RPMI7951 (cell line): Measurements from ENCODE around the gene ZNF784. TPM values are rescaled to one million over a fixed set of nuclear protein-coding genes. Genes with fewer than 3 reads are reported as not detected.
A peak's percentile ranks its signal among the peaks of the same experiment; 100 is the strongest.

Experiments used
- DNase-seq: peaks from one replicate; pipeline ENCODE4 v3.0.0-alpha.2; 2012; ENCODE audit warnings: low read depth
- total RNA-seq: library from RNA; depleted of rRNA; stranded (reverse); fragments of >200 nt; shearing (Covaris generic); gene quantifications from 2 replicates; pipeline ENCODE4 v1.2.3, GENCODE V29; 2014

The ZNF784 gene
- total RNA-seq, 1 experiment from 2014 or later, result 1.6 TPM

DNA sequence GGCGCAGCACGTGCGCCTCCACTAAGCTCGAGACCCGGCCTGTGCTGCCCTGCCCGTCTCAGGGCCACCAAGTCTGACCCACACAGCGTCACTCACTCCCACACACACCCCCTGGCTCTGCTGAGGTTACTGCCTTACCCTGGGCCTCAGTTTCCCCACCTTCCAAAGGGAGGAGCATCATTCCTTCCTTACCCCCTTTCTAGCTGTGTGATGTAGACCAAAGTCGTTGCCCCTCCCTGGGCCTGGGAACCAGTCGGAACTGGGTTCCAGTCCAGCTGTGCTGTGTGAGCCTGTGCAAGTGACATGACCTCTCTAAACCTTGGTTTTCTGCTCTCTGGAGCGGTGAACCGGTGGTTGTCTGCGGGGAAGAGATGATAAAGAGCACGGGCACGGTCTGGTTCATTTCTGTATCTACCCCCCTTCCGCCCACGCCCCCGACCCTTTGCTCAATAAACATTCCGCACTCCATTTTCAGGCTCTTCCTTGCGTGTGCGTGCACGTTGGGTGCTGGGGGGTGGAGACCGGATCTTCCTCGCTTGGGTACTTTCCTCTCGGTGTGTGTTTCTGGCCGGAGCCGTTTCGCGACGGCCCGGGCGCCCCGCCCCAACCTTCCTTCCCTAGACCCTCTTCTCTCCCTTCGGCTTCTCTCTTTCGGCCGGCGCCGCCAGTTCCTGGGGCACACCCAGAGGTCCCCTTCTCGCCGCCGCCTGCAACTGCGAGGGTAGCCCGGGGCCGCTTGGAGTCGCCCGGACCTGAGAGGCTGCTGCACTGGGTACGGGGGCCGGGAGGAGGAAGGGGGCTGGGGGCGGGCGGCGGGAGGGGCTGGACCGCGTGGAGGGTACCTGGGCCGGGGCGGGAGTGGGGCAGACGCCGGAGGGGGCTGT is 18.9 kb upstream of the ZNF784 start, which contains the start of gene ZNF581:
Gene ZNF581, plus strand, starts transcription at position 647 of the 884 bp plus-strand sequence. CDS start 923 bp downstream, outside the sequence.
- peak; percentile 78 for DNase-seq

DNA sequence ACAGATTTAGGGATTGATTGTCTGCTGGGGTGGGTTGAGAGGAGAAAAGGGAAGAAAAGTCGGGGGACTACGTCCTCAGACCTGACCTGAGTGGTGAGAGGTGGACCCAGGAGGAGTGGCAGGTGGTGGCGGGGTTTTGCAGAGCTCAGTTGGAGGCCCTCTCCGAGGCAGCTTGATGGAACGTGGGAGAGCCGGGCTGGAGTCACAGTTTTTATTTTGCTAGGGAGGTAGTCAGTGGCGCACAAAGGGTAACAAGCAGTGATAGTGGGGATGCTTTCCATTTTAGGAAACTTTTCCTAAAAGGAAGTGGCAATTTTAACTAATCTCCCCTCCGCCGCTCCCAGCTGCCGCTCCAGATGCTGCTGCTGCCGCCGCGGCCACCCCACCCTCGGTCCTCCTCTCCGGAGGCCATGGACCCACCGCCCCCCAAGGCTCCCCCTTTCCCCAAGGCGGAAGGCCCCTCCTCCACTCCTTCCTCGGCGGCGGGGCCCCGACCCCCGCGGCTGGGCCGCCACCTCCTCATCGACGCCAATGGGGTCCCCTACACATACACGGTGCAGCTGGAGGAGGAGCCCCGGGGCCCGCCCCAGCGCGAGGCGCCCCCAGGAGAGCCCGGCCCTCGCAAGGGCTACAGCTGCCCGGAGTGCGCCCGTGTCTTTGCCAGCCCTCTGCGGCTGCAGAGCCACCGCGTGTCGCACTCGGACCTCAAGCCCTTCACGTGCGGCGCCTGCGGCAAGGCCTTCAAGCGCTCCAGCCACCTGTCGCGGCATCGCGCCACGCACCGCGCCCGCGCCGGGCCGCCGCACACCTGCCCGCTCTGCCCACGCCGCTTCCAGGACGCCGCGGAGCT is 18.0 kb upstream of the ZNF784 start:
- DNase-seq, result no peak

DNA sequence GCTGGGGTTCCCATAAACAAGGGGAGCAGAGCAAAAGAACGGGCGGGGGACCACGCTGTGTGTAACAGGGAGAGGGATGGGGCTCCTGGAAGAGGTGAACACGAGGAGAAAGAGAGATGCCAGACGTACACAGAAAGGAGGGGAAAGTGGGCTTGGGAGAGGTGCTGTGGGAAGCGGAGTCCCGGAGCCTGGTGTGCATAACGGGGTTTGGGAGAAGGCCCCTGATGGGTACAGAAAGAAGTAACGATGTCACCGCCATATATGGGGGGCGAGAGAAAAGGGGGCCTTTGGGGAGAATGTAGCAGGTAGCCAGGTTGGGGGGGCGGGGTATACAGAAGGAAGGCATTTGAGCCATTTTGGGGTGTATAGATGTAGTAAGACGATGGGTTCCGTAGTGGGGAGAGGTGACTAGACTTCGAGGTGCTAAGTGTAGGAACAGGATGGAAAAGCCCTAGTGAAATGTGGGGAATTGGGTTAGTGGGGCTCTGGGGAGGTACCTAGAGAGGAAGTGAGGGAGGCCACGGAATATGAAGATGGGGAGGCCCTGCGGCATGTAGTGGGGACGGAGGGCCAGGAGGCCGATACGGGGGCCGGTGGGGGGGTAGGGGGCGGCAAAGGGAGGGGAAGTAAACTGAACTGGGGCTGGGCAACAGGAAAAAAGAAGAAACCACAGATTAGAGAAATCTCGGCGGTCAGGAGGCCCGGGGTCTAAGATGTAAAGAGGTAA is 17.2 kb upstream of the ZNF784 start:
- peak; percentile 34 for DNase-seq

DNA sequence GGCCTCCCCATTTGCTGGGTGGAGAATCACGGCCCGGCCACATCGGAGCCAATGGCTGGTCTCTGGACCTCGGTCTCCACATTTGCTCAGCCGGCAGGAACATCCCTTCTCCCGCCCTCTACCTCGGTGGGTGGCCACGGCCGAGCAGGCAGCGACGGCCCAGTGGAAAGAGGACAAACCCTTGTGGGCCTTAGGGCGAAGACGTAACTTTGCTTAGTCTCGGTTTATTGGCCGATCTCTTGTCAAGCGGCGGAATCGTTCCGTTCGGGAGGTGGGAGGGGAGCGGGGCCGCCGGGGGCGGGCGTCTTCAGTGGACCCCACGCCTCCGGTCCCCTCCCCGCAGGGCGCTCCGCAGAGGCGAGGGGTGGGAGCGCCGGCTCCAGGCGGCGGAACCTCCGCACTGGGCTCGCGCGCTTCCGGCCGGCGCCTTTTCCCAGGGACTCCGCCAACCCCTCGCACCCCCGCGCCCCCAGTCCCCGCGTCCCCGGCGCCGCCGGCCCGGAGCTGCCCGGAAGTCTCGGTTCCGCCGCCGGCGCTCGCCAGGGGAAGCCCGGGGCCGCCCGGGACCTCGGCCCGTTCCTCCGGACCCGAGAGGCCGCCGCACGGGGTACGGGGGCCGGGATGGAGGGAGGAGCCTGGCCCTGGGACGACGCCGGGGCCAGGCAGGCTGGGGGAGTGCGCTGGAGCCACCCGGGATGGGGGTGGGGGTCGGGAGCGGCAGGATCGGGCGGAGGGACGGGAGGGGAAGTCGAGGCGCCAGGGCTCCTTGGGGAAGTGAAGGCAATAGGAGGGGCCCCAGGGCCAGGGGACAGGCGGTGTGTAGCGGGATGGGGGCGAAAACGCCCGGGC is 16.4 kb upstream of the ZNF784 start, which contains the start of gene ZNF580:
Gene ZNF580, plus strand, starts transcription at position 426 of the 849 bp plus-strand sequence. CDS start 1,507 bp downstream, outside the sequence.
- peak; percentile 84 for DNase-seq

DNA sequence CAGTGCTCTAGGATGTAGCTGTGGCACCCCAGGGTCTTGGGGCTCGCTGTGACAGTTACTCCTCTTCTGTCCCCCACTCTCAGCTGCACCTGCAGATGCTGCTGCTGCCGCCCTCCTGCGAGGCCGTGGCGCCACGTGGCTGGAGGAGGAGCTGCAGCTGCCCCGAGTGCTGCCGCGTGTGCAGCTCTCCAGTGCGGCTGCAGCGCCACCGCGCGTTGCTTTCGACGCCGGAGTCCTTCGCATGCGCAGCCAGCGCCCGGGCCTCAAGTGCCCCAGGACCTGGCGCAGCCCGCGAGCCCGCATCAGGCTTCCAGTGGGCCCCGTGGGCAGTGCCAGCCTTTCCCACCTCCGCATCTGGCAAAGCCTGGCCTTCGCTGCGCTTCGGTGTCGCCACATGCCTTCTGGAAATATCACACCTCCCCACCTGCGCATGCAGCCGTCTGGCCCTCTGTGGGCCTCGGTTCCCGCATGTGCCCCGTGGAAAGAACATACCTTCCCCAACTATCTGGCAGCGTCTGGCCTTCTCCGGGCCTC is 15.7 kb upstream of the ZNF784 start:
- DNase-seq, result peak; percentile 77

DNA sequence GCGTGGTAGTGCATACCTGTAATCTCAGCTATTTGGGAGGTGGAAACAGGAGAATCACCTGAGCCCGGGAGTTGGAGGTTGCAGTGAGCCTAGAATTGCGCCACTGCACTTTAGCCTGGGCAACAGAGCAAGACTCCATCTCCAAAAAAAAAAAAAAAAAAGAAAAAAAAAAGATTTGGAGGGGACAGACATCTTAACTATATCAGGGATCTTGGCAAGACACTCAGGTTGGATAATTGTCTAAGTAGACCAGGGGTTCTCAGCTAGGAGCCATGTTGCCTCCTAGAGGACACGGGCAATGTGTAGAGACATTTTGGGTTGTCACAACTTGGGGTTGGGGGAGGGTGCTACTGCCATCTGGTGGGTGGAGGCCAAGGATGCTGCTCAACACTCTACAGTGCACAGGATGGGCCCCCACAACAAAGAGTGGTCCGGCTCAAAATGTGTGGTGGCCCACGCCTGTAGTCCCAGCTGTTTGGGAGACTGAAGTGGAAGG is 14.5 kb upstream of the ZNF784 start:
- DNase-seq, result peak; percentile 53

DNA sequence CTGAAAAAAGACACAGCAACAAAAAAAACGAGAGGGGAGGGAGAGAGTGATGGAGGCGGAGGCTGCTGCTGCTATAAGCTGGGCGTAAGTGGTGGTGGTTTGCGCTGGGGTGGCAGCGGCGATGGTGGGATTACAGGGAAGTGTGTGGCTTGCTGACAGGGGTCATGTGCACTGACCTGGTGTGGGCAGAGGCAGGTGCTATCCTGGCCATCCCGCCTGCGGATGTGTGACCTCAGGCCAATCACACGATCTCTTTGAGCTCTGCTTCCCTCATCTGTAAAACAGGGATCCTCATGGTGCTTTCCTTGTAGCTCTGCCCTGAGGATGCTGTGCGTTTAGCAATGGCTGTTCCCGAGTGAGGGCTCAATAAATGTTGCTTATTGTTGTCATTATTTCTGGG is 13.2 kb upstream of the ZNF784 start:
- DNase-seq, result no peak

DNA sequence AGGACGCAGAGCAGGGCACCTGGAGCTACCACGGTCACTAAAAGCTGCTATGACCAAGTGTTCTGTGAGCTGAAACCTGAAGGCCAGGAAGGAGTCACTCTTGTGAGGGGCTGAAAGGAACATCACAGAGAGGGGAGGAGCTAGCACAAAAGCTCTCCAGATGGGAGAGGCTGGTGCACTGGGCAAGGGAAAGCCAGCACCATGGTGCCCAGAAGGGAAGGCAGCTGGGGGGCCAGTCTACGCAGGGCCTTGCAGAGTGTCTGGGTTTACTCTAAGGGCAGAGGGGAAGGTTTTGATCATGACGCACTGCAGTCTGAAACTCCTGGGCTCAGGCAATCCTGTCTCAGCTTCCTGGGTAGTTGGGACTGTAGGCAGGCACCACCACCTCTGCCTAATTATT is 12.4 kb upstream of the ZNF784 start:
- DNase-seq, result no peak

DNA sequence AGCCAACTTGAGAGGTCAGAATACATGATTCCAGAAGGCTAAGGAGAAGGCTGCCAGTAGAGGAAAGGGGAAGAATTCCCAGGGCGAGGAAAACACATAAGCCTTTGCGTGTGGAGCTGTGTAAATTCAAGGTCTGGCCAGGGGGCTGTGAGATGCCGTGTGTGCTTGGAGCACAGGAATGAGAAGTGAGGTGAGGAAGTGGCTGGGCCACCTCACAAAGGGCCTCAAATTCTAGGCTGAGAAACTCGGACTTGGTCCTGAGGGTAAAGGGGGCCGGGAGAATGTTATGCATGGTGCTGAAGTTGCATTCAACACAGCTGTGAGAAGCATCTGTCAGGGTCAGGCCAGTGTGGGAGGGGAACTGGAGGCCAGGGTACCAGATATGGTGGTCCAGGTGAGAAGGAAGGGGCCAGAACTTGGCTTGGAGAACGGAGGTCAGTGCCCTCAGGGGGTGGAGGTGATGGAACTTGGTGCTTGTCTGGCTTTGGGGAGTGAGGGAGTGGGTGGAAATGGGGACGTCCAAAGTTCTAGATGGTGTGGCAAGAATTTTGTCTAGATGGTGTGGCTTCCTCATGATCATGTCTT is 11.6 kb upstream of the ZNF784 start:
- no peak for DNase-seq

DNA sequence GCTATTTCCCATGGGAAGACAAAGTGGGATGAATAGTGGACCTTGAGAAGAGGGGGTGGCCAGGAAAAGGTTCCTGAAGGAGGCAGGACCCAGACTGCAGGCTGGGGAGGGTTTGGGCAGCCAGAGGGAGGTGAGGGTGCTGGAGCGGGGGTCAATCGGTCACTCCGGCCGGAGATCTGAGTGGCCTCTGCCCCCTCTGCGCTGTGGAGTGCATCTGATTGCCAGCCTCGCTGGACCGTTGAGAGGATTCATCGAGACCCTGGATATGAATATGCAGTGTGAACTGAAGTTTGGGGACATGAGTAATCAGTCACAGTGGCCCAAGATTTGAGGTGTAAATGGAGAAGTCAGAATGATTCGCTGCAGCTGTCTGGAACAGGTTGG is 11.0 kb upstream of the ZNF784 start:
- DNase-seq, result no peak

DNA sequence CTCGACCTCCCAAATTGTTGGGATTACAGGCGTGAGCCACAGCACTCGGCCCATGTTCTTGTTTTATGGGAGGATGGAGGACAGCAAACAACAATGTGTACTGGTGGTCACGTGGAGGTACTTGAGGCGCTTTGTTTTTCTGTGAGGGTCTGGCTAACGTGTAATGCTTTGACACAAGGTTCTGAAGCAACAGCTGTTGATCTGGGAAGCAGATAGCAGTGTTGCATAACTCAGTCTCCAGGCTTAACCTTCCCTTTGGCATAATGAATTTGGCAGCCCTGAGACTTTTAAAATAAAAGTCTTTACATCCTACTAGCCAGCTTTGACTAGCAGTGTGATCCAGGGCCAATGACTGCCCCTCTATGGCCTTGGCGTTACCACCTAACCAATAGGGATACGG is 9.5 kb upstream of the ZNF784 start:
- DNase-seq, result no peak

DNA sequence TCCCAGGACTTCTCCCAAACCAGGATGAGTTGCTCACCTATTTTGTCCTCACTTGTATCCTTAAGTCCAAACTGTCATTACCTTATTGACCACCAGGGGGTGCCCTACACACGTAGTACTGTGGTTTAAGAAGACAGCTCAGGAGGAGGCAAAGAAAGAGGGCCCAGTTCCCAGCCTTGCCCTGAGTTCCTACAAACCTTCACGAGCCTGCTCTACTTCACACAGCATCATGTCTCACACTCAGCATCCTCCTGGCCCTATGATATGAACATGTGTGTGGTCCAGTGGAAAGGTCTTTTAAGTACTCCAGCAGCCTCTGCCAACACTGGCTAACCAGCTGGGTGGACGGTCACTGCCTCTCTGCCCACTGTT is 8.1 kb upstream of the ZNF784 start:
- DNase-seq, result peak; percentile 89

DNA sequence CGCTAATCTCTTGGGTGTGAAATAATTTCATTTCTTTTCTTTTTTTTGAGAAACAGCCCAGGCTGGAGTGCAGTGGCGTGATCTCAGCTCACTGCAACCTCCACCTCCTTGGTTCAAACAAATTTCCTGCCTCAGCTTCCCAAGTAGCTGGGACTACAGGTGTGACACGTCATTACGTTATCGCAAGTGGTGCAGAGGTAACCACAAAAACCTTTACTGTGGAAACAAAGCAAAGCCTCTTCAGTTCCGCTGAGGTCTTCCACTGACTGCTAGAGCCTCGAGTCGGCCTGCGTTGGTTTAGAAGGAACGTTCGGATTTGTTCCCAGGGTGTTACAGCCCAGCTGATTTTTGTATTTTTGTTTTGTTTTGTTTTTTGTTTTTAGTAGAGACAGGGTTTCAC is 2.0 kb upstream of the ZNF784 start:
- no peak for DNase-seq

DNA sequence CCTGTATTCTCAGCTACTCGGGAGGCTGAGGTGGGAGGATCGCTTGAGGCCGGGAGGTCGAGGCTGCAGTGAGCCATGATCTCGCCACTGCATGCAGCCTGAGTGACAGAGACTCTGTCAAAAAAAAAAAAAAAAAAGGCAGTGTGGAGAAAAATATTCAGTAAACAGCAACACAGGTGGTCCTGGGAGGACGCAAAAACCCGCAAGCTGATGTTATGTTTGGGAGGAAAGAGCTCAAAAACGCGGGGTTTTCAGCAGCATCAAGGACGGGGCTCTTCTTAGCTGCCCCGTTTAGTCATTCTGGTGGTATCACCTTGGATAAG is 599 bp upstream of the ZNF784 start:
- DNase-seq, result no peak

DNA sequence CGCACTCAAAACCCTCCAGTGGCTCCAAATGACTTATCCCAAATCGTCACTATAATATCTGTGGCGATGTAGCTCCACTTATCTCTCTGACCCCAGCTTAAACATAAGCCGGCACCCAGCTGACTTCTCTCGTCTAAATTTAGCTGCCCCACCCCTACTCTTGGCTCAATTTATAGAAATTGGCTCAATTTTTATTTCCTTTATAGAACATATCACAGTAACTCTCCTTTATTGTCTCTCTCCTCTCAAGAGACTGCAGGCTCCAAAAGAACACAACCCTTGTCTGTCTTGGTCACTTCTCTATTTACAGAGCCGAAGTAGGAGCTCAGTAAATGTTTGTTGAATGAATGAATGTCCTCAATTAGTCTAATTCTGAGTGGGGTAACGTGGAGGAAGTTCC is 805 bp downstream of the ZNF784 start:
- DNase-seq, result no peak

DNA sequence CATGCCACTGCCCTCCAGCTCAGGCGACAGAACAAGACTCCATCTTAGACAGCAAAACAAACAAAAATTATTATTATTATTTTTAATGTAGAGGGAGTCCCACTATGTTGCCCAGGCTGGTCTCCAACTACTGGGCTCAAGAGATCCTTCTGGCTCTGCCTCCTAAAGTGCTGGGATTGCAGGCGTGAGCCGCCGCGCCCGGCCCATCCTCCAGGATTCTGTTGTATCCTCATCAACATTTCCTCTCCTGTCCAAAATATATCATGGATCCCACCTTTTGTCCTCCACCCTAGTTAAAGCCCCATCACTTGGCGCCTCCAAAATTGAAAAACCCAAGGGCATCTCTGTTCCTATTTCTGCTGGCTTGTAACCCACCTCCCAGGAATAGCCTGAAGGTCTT is 1.2 kb downstream of the ZNF784 start:
- no peak for DNase-seq

DNA sequence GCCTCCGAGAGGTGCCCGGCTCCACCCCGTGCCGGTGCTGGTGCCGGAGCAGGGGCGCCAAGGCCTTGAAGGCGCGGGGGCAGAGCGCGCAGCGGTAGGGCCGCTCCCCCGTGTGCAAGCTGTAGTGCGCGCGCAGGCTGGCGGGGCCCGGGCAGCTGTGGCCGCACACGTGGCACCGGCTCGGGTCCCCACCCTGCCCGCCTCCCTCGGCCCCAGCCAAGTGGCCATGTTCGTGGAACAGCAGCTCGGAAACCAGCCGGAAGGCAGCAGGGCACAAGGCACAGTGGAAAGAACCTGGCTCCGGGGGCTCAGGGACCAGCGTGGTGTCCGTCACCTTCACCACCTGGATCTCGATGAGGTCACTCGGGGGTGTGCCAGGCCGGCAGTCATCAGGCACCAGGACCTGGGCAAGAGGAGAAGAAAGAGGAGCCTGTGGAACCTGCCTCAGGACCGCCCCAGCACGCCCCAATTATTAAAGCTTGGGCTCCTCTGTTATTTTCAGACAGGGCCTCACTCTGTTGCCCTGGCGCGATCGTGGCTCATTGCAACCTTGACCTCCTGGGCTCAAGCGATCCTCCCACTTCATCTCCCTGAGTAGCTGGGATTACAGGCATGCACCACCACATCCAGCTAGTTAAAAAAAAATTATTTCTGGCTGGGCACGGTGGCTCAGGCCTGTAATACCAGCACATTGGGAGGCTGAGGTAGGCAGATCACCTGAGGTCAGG is 2.0 kb downstream of the ZNF784 start:
- DNase-seq, result no peak

DNA sequence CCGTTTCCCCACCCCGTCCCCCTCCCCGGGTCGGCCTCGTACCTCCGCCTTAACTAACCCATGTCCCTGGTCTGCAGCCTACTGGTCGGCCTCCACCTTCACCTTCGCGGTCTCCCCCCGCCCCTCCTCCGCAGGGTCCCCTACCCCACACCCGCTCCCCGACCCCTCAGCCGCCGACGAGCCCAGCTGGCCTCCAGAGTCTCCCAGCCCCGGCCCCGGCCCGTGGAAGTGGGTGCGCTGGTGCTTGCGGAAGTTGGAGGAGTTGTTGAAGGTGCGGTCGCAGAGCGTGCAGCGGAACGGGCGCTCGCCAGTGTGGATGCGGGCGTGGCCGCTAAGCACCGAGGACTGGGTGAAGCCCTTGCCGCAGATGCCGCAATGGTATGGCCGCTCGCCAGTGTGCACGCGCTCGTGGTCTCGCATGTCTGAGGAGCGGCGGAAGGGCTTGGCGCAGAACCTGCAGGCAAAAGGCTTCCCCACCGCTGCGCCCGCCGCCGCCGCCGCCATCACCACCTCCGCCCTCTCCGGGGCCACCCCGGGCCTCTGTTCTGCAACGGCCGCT is 2.6 kb downstream of the ZNF784 start:
- DNase-seq, result no peak

DNA sequence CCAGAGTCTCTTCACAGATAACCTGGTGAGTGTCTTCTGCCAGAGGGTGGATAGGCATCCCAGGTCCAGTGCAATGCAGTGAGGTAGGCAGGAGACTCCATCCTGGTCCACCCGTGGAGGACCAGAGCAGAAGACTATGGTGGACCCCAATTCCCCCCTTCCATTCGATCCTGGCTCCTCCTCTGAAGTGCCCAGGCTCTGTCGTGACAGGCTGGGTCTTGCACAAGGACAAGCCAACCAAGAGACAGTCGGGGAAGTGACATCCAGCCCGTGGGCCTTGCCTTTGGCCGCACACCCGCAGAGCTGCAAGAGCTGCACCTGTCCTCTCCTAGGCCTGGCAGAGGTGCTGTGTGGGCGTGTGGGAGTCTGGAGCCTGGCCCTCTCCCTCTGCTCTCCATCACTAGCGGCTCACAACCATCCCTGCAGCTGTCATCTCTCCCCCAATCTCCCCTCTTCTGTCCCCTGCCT is 3.1 kb downstream of the ZNF784 start:
- DNase-seq, result no peak
